Measurements from ENCODE around the gene USP48.
"Not testable (repeated sequence)": the region's sequence is repeated elsewhere in the genome, so short reads cannot be mapped to it uniquely, and the experiment has no call there.

USP48 gene

GRCh38 chr1:21782868-21783678 is at the start of gene USP48:
USP48 (minus strand) TSS chr1:21783149; CDS start chr1:21782957, 192 bp downstream.
- peak; percentile 96 for DNase-seq

GRCh38 chr1:21831454-21831970 is 48.6 kb upstream of the USP48 start:
- no peak for DNase-seq

- no peak for DNase-seq
Measured at GRCh38 chr1:21830792-21831453, 48.0 kb upstream of the USP48 start.

- no peak for DNase-seq
Measured at GRCh38 chr1:21829294-21829693, 46.3 kb upstream of the USP48 start.

GRCh38 chr1:21828506-21829210 is 45.7 kb upstream of the USP48 start:
- no peak for DNase-seq

GRCh38 chr1:21828075-21828474 is 45.1 kb upstream of the USP48 start:
- DNase-seq = no peak

GRCh38 chr1:21827141-21827679 is 44.3 kb upstream of the USP48 start:
- DNase-seq = no peak

- not testable (repeated sequence) for DNase-seq
Measured at GRCh38 chr1:21826694-21827093, 43.7 kb upstream of the USP48 start.

- DNase-seq = no peak
Measured at GRCh38 chr1:21825393-21825792, 42.4 kb upstream of the USP48 start.

GRCh38 chr1:21824926-21825325 is 42.0 kb upstream of the USP48 start:
- DNase-seq = no peak

GRCh38 chr1:21823980-21824702 is 41.2 kb upstream of the USP48 start:
- no peak for DNase-seq

- no peak for DNase-seq
Measured at GRCh38 chr1:21823206-21823979, 40.4 kb upstream of the USP48 start.

GRCh38 chr1:21822349-21822748 is 39.4 kb upstream of the USP48 start:
- no peak for DNase-seq

GRCh38 chr1:21821385-21822019 is 38.6 kb upstream of the USP48 start:
- no peak for DNase-seq

- no peak for DNase-seq
Measured at GRCh38 chr1:21820597-21821232, 37.8 kb upstream of the USP48 start.

- DNase-seq = no peak
Measured at GRCh38 chr1:21818656-21819055, 35.7 kb upstream of the USP48 start.

GRCh38 chr1:21816602-21817302 is 33.8 kb upstream of the USP48 start:
- DNase-seq = no peak

- no peak for DNase-seq
Measured at GRCh38 chr1:21815724-21816321, 32.9 kb upstream of the USP48 start.

GRCh38 chr1:21814981-21815582 is 32.1 kb upstream of the USP48 start:
- no peak for DNase-seq

All from NCI-H2171 treated with DMSO at 0.1 percent for 48 hours (cell line).